Endothelial cell of umbilical vein (primary cell): ENCODE results near the gene GALNT9. TPM values are rescaled to one million over a fixed set of nuclear protein-coding genes. Genes with fewer than 3 reads are reported as not detected.

Experiments
- BruUV-seq: library from RNA; stranded (reverse); fragments of 400-500 nt; replicated peaks from 2 replicates; lab custom pipeline; 2021; lab: Mats Ljungman, UMichigan
- CTCF ChIA-PET: fragments of 300-600, 350-600 bp; sonication (Branson Sonifier 250); formaldehyde crosslinking; loops from one replicate; lab custom pipeline; 2021; ENCODE audit warnings: antibody characterized with exemption, inconsistent platforms; lab: Charles Lee
- POLR2A ChIA-PET: fragments of 300-600, 350-600 bp; sonication (Branson Sonifier 250); formaldehyde crosslinking; loops from one replicate; lab custom pipeline; 2021; ENCODE audit warnings: antibody characterized with exemption, inconsistent platforms; lab: Charles Lee
- DNase-seq: peaks from one replicate; pipeline ENCODE4 v3.0.0-alpha.2; 2011; ENCODE audit warnings: low read depth, low spot score
- FAIRE-seq: peaks from 2 replicates; lab custom pipeline; 2011; peaks lifted over from hg19 to GRCh38; lab: Jason Lieb, UNC
- H2AFZ ChIP-seq: 2 replicates; pipeline ENCODE4 v1.6.0; 2012; ENCODE audit warnings: low read depth, low read length, control low read depth, inconsistent platforms
- H3K27ac ChIP-seq: 2 replicates; pipeline ENCODE4 v1.5.1; 2011; ENCODE audit warnings: low read depth, mild to moderate bottlenecking, control low read depth, low read length, moderate library complexity; ENCODE audit not compliant: insufficient read depth
- H3K27me3 ChIP-seq, 2 experiments: 2 replicates each; pipeline versions ENCODE4 v1.6.0 to v1.6.1; 2011; ENCODE audit warnings: low read length in 2 of 2, mixed read lengths in 1 of 2; ENCODE audit not compliant: control insufficient read depth in 2 of 2, insufficient read depth in 2 of 2
- H3K36me3 ChIP-seq, 2 experiments: 2 replicates in 1 of 2; 3 replicates in 1 of 2; pipeline ENCODE4 v1.5.1; 2011; ENCODE audit warnings: low read length in 2 of 2, mild to moderate bottlenecking in 1 of 2, moderate library complexity in 1 of 2; ENCODE audit not compliant: control insufficient read depth in 2 of 2, insufficient read depth in 2 of 2; ENCODE audit errors: extremely low read depth in 1 of 2
- H3K4me1 ChIP-seq: 3 replicates; pipeline ENCODE4 v1.5.1; 2011; ENCODE audit warnings: mild to moderate bottlenecking, low read length; ENCODE audit not compliant: control insufficient read depth, insufficient read depth; ENCODE audit errors: extremely low read depth
- H3K4me2 ChIP-seq: 2 replicates; pipeline ENCODE4 v1.6.1; 2011; ENCODE audit warnings: low read length, control low read depth, mixed read lengths; ENCODE audit not compliant: insufficient read depth
- H3K4me3 ChIP-seq, 3 experiments: fragments of 200-600 bp in 1 of 3; sonication (generic), shearing (Covaris generic) in 1 of 3; replicated peaks in 1 of 3; 2 replicates each; pipeline ENCODE4 v1.5.1; 2011 to 2016; ENCODE audit warnings: control low read depth in 3 of 3, low read length in 3 of 3, mild to moderate bottlenecking in 2 of 3, inconsistent platforms in 1 of 3, low read depth in 1 of 3, moderate library complexity in 1 of 3; ENCODE audit not compliant: insufficient read depth in 1 of 3
- H3K79me2 ChIP-seq: 2 replicates; pipeline ENCODE4 v1.6.0; 2012; ENCODE audit warnings: low read length, inconsistent platforms; ENCODE audit not compliant: control insufficient read depth, insufficient read depth
- H3K9ac ChIP-seq: replicated peaks from 2 replicates; pipeline ENCODE3; 2011; ENCODE audit warnings: low read length, control low read depth; ENCODE audit not compliant: insufficient read depth; ENCODE audit errors: extremely low read depth
- H3K9me1 ChIP-seq: replicated peaks from 3 replicates; pipeline ENCODE4 v1.6.0; 2011; ENCODE audit warnings: mild to moderate bottlenecking, low read length; ENCODE audit not compliant: control insufficient read depth, insufficient read depth; ENCODE audit errors: extremely low read depth
- H3K9me3 ChIP-seq: replicated peaks from 2 replicates; pipeline ENCODE4 v1.5.1; 2012; ENCODE audit warnings: low read length, inconsistent platforms; ENCODE audit not compliant: control insufficient read depth, insufficient read depth
- H4K20me1 ChIP-seq: replicated peaks from 2 replicates; pipeline ENCODE3; 2011; ENCODE audit warnings: mild to moderate bottlenecking, low read length; ENCODE audit not compliant: control insufficient read depth, insufficient read depth; ENCODE audit errors: extremely low read depth
- EZH2 ChIP-seq: IDR thresholded peaks from 2 replicates; pipeline ENCODE4 v1.6.1; 2012; ENCODE audit warnings: borderline replicate concordance, low read depth, mild to moderate bottlenecking, moderate library complexity, low read length, inconsistent platforms; ENCODE audit not compliant: severe bottlenecking
- FOS ChIP-seq: IDR thresholded peaks from 2 replicates; pipeline ENCODE4 v1.6.1; 2011; ENCODE audit warnings: mild to moderate bottlenecking, low read length, moderate library complexity, borderline replicate concordance; ENCODE audit not compliant: insufficient read depth
- GATA2 ChIP-seq: IDR thresholded peaks from 2 replicates; pipeline ENCODE4 v1.7.0; 2011; ENCODE audit warnings: low read depth, mild to moderate bottlenecking, moderate library complexity, mixed read lengths, low read length; ENCODE audit not compliant: insufficient read length, insufficient read depth
- JUN ChIP-seq: IDR thresholded peaks from 2 replicates; pipeline ENCODE4 v1.6.1; 2011; ENCODE audit warnings: borderline replicate concordance, low read depth; ENCODE audit not compliant: insufficient read length, insufficient read depth
- MYC ChIP-seq: IDR thresholded peaks from one replicate; pipeline ENCODE4 v1.6.1; 2011; ENCODE audit warnings: mild to moderate bottlenecking, low read depth, low read length
- POLR2A ChIP-seq: IDR thresholded peaks from 2 replicates; pipeline ENCODE4 v1.6.1; 2012; ENCODE audit warnings: low read depth, mild to moderate bottlenecking, control low read depth, low read length
- POLR2AphosphoS5 ChIP-seq: IDR thresholded peaks from 2 replicates; pipeline ENCODE4 v1.6.1; 2012; ENCODE audit warnings: low read depth, mild to moderate bottlenecking, control low read depth, low read length, moderate library complexity; ENCODE audit not compliant: insufficient read depth
- dilution Hi-C: fragments of 300-500 bp; cut with MboI; formaldehyde crosslinking; loops from one replicate; pipeline ENCODE4 v1.15.0; 2019; ENCODE audit warnings: low sequenced_read_pairs; ENCODE audit not compliant: extremely low pct_ligation_motif_present
- intact Hi-C: fragments of 100-400 bp; cut with micrococcal nuclease; formaldehyde crosslinking; loops from one replicate; pipeline ENCODE4 v1.10.0; 2022
- polyA plus RNA-seq, 4 experiments: library from polyadenylated mRNA; depleted of rRNA in 3 of 4; stranded (reverse) in 3 of 4; unstranded in 1 of 4; fragments of >200 nt; gene quantifications; 2 replicates each; pipeline versions ENCODE4 v1.2.1 to v1.2.3, GENCODE V29; 2011 to 2012; ENCODE audit warnings: missing spikeins in 1 of 4
- total RNA-seq: library from RNA; stranded (reverse); gene quantifications from 2 replicates; pipeline ENCODE4 v1.2.3, GENCODE V29; 2021
- TF ChIP-seq, protein P1 (sequence below): IDR thresholded peaks from 2 replicates; pipeline ENCODE4 v1.6.1; 2011; ENCODE audit not compliant: insufficient read depth, insufficient read length
- TF ChIP-seq, protein P2 (sequence below), 2 donors: IDR thresholded peaks; 1 replicate in 1 of 2; 2 replicates in 1 of 2; pipeline ENCODE4 v1.5.1; 2011; ENCODE audit warnings: low read length in 2 of 2, mild to moderate bottlenecking in 2 of 2, moderate library complexity in 2 of 2, control low read depth in 1 of 2, inconsistent platforms in 1 of 2, low read depth in 1 of 2; ENCODE audit not compliant: insufficient read depth in 1 of 2; ENCODE audit errors: extremely low read depth in 1 of 2

GALNT9 gene
- total and polyA plus RNA-seq, 2 donors (not counting 3 experiments of a cell fraction or from before 2014, with no cell fraction given) = 0.14 to 0.73 TPM

- Histone ChIP-seq H2AFZ (no peak overlapping the region), H3K27ac (no peak overlapping the region), H3K27me3 (no peaks in the 10 kb centered on the region), H3K4me1 (no peaks in the 10 kb centered on the region), H4K20me1 (no peaks in the 10 kb centered on the region), H3K9ac (no peak overlapping the region), H3K4me2 (no peak overlapping the region), H3K9me3 (no peaks in the 10 kb centered on the region), H3K9me1 (no peaks in the 10 kb centered on the region), H3K79me2 (no peaks in the 10 kb centered on the region), H3K36me3 (no peaks in the 10 kb centered on the region), H3K4me3 (no peak overlapping the region)
- intact Hi-C loops = no loop called here
- BruUV-seq = no TSS peak
- FAIRE-seq (no peak), DNase-seq (no peak)
- dilution Hi-C loops = no loop called here
- CTCF ChIA-PET = no interaction called here
- POLR2A ChIA-PET = interaction anchor here (0.8 kb wide), 1 partner anchor 17 kb away, joined by 3 read pairs; no protein-coding TSS in a partner anchor
- TF ChIP-seq EZH2 (no peak), POLR2AphosphoS5 (no peak), GATA2 (no peak), MYC (no peak), JUN (no peak), POLR2A (no peak), FOS (no peak)
- TF ChIP-seq, protein P1, sequence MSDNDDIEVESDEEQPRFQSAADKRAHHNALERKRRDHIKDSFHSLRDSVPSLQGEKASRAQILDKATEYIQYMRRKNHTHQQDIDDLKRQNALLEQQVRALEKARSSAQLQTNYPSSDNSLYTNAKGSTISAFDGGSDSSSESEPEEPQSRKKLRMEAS = no peak
- TF ChIP-seq, protein P2, sequence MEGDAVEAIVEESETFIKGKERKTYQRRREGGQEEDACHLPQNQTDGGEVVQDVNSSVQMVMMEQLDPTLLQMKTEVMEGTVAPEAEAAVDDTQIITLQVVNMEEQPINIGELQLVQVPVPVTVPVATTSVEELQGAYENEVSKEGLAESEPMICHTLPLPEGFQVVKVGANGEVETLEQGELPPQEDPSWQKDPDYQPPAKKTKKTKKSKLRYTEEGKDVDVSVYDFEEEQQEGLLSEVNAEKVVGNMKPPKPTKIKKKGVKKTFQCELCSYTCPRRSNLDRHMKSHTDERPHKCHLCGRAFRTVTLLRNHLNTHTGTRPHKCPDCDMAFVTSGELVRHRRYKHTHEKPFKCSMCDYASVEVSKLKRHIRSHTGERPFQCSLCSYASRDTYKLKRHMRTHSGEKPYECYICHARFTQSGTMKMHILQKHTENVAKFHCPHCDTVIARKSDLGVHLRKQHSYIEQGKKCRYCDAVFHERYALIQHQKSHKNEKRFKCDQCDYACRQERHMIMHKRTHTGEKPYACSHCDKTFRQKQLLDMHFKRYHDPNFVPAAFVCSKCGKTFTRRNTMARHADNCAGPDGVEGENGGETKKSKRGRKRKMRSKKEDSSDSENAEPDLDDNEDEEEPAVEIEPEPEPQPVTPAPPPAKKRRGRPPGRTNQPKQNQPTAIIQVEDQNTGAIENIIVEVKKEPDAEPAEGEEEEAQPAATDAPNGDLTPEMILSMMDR (IDR thresholded peaks at IDR 0.05; ENCODE audit: extremely low read depth in 1 of 2, insufficient read depth in 1 of 2, low read depth in 1 of 2, low read length in 2 of 2) = no peak
Observed at GRCh38 chr12:132344181-132344580, 14.8 kb upstream of the GALNT9 start.
